ENCODE measurements around the gene SEPTIN10.

SEPTIN10 gene

GRCh38 chr2:109501461-109501860 is 112.3 kb downstream of the SEPTIN10 start:
- H3K4me3 ChIP-seq (ENCODE audit: low read length) = no peak overlapping the region
- no peak for DNase-seq (ENCODE audit: low read depth)
- no peak for TF ChIP-seq CTCF (IDR thresholded peaks at IDR 0.05; ENCODE audit: insufficient read depth, low read depth, low read length, missing control alignments)

- no peak overlapping the region for H3K4me3 ChIP-seq (ENCODE audit: low read length)
- no peak for TF ChIP-seq CTCF (IDR thresholded peaks at IDR 0.05; ENCODE audit: insufficient read depth, low read depth, low read length, missing control alignments)
- DNase-seq (ENCODE audit: low read depth) = no peak
Observed at GRCh38 chr2:109500910-109501309, 112.9 kb downstream of the SEPTIN10 start.

GRCh38 chr2:109499566-109499965 is 114.2 kb downstream of the SEPTIN10 start:
- no peak overlapping the region for H3K4me3 ChIP-seq (ENCODE audit: low read length)
- TF ChIP-seq CTCF (IDR thresholded peaks at IDR 0.05; ENCODE audit: insufficient read depth, low read depth, low read length, missing control alignments) = no peak
- DNase-seq (ENCODE audit: low read depth) = peak; percentile 45

- no peak overlapping the region for H3K4me3 ChIP-seq (ENCODE audit: low read length)
- TF ChIP-seq CTCF (IDR thresholded peaks at IDR 0.05; ENCODE audit: insufficient read depth, low read depth, low read length, missing control alignments) = no peak
- DNase-seq (ENCODE audit: low read depth) = no peak
Observed at GRCh38 chr2:109498906-109499305, 114.9 kb downstream of the SEPTIN10 start.

- DNase-seq (ENCODE audit: low read depth) = no peak
- TF ChIP-seq CTCF (IDR thresholded peaks at IDR 0.05; ENCODE audit: insufficient read depth, low read depth, low read length, missing control alignments) = no peak
- H3K4me3 ChIP-seq (ENCODE audit: low read length) = no peak overlapping the region
Observed at GRCh38 chr2:109497911-109498870, 115.6 kb downstream of the SEPTIN10 start.

GRCh38 chr2:109497463-109497862 is 116.3 kb downstream of the SEPTIN10 start:
- TF ChIP-seq CTCF (IDR thresholded peaks at IDR 0.05; ENCODE audit: insufficient read depth, low read depth, low read length, missing control alignments) = no peak
- no peak overlapping the region for H3K4me3 ChIP-seq (ENCODE audit: low read length)
- DNase-seq (ENCODE audit: low read depth) = no peak
